SKM-1 (cell line): ENCODE data around the gene CATSPERZ.

Experiments used
- DNase-seq: peaks from one replicate; lab custom pipeline; 2025; ENCODE audit not compliant: unreplicated experiment; lab: John Stamatoyannopoulos, UW

The CATSPERZ gene

DNA sequence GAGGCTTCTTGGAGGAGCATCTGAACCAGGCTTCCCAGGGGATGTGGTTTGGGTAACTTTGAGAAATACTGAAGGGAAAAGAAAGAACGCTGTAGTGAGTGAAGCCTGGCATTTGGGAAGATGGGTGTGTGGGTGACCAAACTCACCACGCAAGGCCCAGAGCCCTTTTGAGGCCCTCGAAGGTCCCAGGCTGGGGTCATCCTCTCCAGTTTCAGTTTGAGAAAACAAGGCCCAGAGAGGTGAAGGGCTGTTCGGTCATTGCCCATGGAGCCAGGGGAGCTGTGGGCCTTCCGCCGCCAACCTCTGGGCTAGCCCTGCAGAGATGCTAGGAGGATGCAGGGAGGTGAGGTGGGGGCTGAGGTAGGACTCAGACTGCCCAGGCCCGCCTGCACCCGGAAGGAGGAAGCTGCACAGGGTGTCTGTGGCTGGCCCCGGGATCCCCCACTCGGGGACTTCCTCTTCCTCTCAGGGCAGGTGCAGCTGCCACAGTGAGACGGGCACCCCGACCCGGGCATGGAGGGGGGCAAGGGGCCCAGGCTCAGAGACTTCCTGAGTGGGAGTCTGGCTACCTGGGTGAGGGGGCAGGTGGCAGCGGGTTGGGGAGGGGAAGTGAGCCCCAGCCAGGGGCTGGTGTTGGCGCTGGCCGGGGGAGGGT is 39.7 kb downstream of the CATSPERZ start, which contains the start of gene CCDC88B:
Gene CCDC88B (plus strand): TSS at position 451 of the 655 bp plus-strand sequence. CDS start 63 bp downstream, at position 514.
- DNase-seq, result peak; percentile 64

DNA sequence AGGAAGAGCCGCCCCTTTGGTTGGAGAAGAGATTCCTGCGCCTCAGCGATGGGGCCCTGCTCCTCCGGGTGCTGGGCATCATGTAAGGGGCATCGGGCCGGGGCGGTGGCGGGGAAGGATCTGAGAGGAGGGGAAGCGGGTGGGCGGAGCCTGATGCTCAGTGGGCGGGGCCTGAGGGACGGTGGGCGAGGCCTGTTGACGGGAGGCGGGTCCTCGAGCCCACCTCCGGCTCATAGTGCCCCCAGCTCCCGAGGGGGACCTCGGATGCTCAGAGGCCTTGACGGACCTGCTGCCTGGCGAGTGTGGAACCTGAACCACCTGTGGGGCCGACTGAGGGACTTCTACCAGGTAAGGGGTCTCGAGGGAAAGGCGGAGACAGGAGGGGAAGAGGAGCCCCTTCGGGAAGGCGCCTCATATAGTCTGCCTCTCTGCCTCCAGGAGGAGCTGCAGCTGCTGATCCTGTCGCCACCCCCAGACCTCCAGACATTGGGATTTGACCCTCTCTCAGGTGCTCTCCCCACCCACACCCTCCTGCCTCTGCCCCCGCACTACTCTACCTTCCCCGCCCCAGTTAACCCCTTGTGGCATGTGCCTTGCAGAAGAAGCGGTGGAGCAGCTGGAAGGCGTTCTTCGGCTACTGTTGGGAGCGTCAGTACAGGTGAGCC is 40.6 kb downstream of the CATSPERZ start:
- peak; percentile 58 for DNase-seq

DNA sequence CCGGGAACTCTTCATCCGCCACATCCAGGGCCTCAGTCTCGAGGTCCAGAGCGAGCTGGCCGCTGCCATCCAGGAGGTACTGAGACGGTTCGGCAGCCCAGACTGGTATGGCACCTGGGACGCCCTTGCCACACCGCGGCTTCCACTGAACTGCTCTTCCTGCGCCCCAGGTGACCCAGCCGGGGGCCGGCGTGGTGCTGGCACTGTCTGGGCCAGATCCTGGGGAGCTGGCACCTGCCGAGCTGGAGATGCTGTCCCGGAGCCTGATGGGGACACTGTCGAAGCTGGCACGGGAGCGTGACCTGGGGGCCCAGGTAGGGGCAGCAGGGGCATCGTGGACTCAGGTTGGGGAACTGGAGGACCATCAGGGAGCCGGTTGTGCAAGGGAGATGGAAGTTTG is 41.3 kb downstream of the CATSPERZ start:
- DNase-seq, result no peak

DNA sequence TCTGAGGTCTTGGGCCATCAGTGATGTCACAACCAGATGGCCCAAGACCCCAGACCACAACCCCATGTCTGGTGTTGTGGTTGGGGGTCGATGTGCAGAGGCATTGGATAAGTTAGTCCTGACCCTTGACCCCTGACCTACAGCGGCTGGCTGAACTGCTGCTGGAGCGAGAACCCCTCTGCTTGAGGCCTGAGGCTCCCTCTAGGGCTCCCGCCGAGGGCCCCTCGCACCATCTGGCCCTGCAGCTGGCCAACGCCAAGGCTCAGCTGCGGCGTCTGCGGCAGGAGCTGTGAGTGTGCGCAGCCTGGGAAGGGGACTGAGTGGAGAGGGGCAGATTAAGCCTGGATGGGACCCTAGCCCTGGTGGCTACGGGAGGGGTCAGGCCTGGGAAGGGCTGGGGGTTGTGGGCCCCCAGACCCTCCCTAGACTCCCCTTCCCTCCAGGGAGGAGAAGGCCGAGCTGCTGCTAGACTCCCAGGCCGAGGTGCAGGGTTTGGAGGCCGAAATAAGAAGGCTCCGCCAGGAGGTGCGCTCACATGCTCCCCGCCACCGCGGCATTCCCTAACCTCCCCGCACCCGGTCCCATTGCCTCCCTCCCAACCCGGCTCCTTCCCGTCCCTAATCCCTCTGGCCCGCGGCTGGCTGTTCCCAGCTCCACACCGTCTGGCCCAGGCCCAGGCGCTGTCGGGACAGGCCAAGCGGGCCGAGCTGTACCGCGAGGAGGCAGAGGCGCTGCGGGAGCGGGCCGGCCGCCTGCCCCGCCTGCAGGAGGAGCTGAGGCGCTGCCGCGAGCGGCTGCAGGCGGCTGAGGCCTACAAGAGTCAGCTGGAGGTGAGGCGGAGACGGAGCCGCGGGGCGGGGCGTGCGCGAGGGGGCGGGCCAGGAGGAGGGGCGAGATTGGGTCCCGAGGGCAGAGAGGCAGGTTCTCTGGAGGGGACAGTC is 42.0 kb downstream of the CATSPERZ start:
- DNase-seq, result peak; percentile 37

DNA sequence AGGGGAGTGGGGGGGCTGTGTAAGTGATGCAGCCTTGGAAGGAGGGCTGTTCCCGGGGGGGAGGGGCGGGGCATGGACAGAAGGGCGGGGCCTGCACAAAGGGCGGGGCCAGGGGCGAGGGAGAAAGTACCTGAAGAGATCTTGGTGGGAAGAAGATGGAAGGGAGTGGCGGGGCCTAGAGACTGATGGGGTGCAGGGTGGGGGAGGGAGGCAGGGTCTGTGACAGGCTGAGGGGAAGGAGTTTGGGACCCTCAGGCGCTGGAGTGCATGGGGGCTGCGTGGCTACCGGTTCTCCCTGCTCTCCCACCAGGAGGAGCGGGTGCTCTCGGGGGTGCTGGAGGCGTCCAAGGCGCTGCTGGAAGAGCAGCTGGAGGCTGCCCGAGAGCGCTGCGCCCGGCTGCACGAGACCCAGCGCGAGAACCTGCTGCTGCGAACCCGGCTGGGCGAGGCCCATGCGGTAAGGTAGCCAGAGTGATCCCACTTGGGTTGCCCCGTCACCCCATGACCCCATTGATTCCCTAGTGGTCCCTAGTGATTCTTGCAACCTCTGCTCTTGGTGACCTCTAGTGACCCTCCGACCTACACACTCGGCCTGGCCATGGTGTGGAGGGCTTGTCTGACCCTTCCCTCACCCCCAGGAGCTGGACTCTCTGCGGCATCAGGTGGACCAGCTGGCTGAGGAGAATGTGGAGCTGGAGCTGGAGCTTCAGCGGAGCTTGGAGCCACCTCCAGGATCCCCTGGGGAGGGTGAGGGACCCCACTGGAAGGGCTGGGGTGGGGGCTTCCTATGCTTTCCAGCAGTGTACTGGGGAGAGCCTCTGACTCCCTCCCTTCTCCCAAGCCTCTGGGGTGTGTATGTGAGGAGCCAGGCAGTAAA is 42.9 kb downstream of the CATSPERZ start:
- no peak for DNase-seq

DNA sequence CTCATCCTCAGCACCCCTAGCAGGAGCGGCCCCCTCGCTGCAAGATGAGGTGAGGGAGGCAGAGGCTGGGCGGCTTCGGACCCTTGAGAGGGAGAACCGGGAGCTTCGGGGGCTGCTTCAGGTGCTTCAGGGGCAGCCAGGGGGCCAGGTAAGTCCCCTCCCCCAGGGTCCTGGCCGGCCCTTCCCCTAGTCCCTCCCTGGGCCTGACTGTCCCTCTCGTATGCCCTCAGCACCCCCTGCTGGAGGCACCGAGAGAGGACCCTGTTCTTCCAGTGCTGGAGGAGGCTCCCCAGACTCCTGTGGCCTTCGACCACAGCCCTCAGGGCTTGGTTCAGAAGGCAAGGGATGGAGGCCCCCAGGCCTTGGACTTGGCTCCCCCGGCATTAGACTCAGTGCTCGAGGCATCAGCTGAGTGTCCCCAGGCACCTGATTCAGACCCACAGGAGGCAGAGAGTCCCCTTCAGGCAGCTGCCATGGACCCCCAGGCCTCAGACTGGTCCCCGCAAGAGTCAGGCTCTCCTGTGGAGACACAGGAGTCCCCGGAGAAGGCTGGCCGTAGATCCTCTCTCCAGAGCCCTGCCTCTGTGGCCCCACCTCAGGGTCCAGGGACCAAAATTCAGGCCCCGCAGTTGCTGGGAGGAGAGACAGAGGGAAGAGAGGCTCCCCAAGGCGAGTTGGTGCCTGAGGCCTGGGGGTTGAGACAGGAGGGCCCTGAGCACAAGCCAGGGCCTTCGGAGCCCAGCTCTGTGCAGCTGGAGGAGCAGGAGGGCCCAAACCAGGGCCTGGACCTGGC is 43.8 kb downstream of the CATSPERZ start:
- DNase-seq, result no peak

DNA sequence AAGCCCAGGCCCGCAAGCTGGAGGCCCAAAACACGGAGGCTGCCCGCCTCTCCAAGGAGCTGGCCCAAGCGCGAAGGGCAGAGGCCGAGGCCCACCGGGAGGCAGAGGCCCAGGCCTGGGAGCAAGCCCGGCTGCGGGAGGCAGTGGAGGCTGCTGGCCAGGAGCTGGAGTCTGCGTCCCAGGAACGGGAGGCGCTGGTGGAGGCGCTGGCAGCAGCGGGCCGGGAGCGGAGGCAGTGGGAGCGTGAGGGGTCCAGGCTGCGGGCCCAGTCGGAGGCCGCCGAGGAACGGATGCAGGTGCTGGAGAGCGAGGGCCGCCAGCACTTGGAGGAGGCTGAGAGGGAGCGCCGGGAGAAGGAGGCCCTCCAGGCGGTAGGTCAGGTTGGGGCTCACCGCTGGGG is 44.6 kb downstream of the CATSPERZ start:
- no peak for DNase-seq

DNA sequence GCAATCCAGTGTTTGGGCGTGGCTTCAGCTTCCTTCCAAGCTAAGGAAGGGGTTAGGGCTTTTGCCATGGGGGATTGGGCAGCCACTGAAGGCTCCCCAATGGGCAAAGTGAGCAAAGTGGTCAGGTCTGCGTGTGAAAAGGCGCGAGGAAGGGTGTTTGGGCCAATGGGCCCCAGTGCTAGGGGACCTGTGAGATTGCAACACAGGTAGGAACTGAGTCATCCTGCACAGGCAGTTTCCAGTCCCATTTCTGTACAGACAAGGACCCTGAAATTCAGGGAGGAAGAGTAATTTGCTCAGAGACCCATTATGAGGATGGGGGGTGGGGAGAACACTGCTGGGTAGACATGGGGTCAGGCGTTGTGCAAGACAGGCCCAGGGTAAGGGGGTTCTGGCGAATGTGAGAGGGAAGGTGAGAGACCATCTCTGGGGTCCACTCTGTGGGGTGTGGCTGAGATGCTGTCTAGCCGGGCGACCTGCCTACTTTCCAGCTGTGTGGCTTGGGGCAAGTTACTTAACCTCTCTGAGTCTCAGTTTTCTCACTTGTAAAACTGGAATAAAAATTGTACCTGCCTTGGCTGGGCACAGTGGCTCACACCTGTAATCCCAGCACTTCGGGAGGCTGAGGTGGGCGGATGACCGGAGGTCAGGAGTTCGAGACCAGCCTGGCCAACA is 47.2 kb downstream of the CATSPERZ start:
- DNase-seq, result peak; percentile 30

DNA sequence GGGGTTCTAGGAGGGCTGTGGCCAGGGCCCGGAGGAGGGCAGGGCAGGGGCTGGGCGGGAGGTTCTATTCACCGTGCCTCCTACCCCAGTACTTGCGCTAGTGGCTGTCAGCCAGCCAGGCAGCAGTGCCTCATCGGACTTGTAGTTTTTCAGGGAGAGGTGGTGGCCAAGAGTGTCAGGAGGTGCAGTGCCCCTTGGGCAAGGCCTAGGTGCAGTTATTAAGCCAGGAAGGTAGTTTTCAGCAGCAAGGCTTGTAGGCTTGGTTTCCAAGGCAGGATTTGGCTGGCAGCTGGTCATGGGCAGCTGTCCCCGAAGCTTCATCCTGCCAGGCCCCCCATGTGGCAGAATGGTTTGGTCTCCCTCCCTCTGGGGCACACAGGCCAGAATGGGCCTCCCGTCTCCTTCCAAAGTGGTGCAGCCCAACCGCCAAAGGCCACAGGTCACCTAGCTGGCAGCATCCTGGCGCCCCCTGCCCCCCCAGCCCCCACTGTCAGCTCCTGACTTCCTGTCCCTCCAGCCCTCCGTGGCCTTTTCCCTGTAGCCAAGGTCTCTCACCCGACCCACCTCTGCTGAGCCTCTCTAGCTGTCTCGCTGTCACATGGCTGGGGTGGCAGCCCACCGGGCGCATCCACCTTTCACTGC is 48.3 kb downstream of the CATSPERZ start:
- DNase-seq, result no peak

DNA sequence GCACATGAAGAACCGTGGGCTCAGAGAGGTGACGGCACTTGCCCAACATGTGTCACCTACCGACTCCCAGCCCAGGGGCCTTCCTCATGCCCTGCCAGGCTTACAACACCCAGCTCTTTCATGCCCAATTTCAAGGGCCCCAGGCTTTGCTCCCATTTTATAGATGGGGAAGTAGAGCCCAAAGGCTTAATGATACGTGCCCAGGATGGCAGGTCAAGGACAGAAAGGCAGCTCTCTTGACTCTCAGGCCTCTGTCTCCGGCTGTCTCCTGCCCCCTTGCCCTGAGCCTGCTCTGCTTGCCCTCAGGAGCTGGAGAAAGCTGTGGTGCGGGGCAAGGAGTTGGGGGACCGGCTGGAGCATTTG is 48.8 kb downstream of the CATSPERZ start:
- DNase-seq, result no peak

DNA sequence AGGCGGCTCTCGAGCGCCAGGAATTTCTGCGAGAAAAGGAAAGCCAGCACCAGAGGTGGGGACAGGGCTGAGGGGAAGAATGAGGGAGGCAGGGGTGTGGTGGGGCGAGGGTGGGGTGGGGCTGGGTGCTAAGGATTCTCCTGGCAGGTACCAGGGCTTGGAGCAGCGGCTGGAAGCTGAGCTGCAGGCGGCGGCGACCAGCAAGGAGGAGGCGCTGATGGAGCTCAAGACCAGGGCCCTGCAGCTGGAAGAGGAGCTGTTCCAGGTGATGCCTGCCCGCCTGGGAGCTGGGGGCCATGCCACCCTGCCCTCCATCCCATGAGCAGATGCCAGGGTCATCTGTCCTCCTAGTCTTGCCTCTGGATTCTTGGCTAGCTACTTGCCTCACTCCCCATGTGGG is 49.2 kb downstream of the CATSPERZ start:
- DNase-seq, result no peak

DNA sequence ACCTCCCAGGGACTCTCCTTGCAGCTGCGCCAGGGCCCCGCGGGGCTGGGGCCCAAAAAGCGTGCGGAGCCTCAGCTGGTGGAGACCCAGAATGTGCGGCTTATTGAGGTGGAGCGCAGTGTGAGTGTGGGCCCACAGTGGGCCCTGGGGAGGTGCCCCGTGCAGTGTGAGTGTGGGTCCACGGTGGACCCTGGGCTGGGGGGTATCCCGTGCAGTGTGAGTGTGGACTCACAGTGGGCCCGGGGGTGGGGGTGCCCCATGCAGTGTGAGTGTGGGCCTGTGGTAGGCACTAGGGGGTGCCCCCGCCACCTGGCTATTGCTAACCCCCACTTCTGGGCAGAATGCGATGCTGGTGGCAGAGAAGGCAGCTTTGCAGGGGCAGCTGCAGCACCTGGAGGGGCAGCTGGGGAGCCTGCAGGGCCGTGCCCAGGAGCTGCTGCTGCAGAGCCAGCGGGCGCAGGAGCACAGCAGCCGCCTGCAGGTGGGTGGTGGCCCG is 51.0 kb downstream of the CATSPERZ start:
- DNase-seq, result no peak

DNA sequence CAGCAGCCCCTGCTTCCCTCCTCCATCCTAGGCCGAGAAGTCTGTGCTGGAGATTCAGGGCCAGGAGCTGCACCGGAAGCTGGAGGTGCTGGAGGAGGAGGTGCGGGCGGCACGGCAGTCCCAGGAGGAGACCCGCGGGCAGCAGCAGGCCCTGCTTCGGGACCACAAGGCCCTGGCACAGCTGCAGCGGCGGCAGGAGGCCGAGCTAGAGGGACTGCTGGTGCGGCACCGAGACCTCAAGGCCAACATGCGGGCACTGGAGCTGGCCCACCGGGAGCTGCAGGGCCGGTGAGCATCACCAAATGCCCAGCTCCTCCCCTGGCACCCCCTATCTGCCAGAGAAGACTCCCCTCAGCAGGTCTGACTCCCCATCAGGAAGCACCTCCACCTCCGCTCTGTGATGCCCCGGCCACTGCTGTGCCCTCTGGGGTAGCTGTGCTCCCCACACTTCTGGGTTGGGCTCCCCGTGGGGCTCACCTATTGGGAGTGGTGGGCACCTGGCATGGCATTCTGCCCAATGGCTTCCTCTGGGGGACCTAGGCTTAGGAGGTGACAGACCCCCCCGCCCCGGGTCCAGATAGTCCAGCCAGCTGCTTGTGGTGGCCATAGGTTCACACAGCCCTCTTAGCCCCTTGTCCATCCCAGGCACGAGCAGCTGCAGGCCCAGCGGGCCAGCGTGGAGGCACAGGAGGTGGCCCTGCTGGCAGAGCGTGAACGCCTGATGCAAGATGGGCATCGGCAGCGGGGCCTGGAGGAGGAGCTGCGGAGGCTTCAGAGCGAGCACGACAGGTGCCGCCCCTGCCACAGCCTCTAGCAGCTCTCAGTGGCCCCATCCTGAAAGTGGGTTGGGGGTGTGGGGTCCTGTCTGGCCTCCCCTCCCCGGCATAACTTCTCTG is 52.2 kb downstream of the CATSPERZ start:
- DNase-seq, result no peak

DNA sequence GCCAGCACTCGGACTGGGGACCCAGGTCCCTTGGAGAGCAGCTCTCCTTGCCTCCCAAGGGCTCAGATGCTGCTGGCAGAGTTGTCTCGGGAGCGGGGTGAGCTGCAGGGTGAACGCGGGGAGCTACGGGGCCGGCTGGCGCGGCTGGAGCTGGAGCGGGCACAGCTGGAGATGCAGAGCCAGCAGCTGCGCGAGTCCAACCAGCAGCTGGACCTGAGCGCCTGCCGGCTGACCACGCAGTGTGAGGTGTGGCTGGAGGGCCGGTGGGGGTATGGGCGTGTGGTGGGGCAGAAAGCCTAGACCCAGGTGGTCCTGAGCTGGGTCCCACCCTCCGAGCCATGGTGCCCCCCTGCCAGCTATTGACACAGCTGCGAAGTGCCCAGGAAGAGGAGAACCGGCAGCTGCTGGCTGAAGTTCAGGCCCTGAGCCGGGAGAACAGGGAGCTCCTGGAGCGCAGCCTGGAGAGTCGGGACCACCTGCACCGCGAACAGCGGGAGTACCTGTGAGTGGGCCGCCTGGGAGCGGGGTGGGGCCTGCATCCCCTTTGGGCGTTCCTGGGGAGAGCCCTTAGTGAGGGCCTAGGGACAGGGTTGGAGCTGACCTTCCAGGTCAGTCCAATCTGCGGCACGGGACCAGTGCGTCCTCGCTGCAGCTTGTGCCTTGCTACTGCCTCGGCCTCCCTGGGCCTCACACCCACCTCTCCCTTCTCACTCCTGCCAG is 53.0 kb downstream of the CATSPERZ start:
- no peak for DNase-seq

DNA sequence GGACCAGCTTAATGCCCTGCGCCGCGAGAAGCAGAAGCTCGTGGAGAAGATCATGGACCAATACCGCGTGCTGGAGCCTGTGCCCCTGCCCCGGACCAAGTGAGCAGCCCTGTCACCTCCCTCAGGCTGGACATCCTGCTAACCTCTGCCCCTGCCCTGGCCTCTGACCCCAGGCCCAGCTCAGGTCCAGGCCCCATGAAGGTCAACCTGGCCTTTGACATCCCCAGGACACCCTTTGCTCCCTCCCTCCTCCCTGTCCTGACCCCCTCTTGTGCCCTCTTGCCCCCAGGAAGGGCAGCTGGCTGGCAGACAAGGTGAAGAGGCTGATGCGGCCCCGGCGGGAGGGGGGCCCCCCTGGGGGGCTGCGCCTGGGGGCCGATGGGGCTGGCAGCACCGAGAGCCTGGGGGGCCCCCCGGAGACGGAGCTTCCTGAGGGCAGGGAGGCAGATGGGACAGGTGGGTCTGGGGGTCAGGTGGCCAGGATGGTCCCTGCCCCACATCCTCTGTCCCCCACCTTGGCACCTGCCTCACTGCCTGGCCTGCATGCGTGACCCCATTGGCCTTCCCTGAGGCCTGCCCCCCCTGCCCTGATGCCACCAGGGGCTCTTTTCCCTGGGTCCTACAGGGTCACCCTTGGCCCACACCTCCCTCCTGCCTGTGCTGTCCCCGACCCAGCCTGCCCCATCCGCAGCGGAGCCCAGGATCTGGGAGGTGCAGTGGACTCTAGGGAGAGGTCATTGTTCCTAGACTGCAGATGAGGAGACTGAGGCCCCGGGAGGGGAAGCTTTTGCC is 53.8 kb downstream of the CATSPERZ start:
- no peak for DNase-seq
